ENCODE measurements around the gene TTC21B.
"Not testable (repeated sequence)": the region's sequence is repeated elsewhere in the genome, so short reads cannot be mapped to it uniquely, and the experiment has no call there.

Gene TTC21B

GRCh38 chr2:165953655-165954606 is at the start of gene TTC21B:
Gene TTC21B (minus strand): TSS chr2:165953776. CDS start chr2:165953705, 71 bp downstream.
- peak; percentile 83 to 88 for DNase-seq (ENCODE audit: low read depth in 2 of 2, low spot score in 1 of 2)

DNA sequence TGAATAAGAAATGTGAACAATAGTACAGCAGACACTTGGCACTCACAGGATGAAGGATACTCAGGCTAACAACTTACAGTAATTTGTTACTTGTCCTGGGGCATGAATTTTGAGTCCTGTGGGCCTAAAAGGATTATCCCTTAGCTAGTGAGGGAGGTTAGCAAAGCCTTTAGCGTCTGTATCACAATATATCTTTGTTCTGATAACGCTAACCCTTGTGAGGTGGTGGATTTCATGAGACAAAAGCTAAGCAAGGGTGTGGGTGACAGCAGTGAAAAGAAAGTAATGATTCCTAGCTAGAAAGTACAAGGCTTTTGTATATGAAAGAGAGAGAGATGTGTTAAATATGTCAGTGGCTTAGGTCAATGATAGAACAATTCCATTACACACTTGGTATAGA is 46.8 kb upstream of the TTC21B start:
- no peak for DNase-seq (ENCODE audit: low read depth in 2 of 2, low spot score in 1 of 2)

- no peak for DNase-seq (ENCODE audit: low read depth in 2 of 2, low spot score in 1 of 2)
Measured at GRCh38 chr2:165990846-165991245, 37.3 kb upstream of the TTC21B start.

GRCh38 chr2:165989851-165990250 is 36.3 kb upstream of the TTC21B start:
- DNase-seq (ENCODE audit: low read depth in 2 of 2, low spot score in 1 of 2) = no peak

DNA sequence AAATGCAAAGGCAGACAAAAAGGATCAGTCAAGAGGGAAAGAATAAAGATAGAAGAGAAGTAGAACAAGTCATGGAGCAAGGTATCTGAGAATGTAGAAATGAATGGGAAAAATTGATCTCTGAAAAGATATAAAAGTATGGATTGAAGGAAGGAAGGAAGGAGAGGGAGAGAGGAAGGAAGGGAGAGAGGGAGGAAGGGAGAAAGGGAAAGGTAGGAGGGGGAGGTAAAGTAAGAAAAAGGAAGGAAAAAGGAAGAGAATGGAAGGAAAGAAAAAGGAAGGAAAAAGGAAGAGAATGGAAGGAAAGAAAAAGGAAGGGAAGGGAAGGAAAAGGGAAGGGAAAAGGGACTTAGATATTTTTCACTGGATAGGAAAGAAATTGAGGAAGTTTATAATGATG is 31.5 kb upstream of the TTC21B start:
- no peak for DNase-seq (ENCODE audit: low read depth in 2 of 2, low spot score in 1 of 2)

DNA sequence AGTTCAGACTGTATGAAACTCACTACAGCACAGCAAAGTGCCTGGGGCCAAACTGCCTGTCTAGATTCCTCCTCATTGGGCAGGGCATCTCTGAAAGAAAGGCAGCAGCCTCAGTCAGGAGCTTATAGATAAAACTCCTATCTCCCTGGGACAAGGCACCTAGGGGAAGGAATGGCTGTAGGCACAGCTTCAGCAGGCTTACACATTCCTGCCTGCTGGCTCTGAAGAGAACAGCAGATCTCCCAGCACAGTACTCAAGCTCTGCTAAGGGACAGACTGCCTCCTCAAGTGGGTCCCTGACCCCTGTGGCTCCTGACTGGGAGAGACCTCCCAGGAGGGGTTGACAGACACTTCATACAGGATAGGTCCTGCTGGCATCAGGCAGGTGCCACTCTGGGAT is 18.6 kb upstream of the TTC21B start:
- DNase-seq (ENCODE audit: low read depth in 2 of 2, low spot score in 1 of 2) = not testable (repeated sequence)

GRCh38 chr2:165970663-165971062 is 17.1 kb upstream of the TTC21B start:
- DNase-seq (ENCODE audit: low read depth in 2 of 2, low spot score in 1 of 2) = no peak

DNA sequence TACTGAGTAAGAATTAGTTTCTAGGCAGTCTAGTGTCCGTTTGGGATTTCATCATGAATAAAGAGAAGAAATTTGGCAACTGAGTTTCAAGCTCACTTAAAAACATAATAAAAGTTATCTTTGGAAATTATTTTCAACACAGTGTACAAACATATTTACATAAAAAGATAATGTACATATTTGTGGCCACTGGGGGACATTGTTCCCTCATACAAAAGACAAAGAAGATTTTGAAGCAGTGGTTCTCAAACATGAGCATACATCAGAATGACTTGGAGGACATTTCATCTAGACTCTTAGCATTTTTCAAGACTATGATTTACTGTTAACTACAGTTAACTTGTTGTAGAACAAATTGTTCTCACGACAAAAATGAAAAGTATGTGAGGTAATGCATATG is 15.7 kb upstream of the TTC21B start:
- DNase-seq (ENCODE audit: low read depth in 2 of 2, low spot score in 1 of 2) = no peak

GRCh38 chr2:165967746-165968145 is 14.2 kb upstream of the TTC21B start:
- DNase-seq (ENCODE audit: low read depth in 2 of 2, low spot score in 1 of 2) = no peak

DNA sequence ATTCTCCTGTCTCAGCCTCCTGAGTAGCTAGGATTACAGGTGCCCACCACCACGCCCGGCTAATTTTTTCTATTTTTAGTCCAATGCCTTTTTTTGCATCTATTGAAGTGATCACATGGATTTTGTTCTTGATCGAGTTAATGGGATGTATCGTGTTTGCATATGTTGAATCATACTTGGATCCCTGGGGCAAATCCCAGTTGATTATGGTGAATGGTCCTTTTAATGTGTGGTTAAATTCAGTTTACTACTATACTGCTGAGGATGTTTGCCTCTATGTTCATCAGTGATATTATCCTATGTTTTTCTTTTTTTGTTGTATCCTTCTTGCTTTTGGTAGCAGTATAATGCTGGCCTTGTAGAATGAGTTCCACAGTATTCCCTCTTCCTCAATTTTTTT is 8.2 kb upstream of the TTC21B start:
- DNase-seq (ENCODE audit: low read depth in 2 of 2, low spot score in 1 of 2) = no peak

DNA sequence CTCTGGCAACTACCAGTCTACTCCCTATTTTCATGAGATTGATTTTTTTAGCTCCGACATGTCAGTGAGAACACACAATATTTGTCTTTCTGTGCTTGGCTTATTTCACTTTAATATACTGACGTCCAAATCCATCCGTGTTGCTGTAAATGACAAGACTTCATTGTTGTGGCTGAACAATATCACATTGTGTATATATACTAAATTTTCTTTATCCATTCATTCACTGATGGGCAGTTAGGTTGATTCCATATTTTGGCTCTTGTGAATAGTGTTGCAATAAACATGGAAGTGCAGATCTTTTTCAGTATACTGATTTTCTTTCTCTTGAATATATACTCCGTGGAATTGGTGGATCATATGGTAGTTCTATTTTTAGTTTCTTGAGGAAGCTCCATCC is 5.8 kb upstream of the TTC21B start:
- DNase-seq (ENCODE audit: low read depth in 2 of 2, low spot score in 1 of 2) = no peak

GRCh38 chr2:165958313-165958960 is 4.9 kb upstream of the TTC21B start:
- DNase-seq (ENCODE audit: low read depth in 2 of 2, low spot score in 1 of 2) = no peak

GRCh38 chr2:165957030-165957675 is 3.6 kb upstream of the TTC21B start:
- no peak for DNase-seq (ENCODE audit: low read depth in 2 of 2, low spot score in 1 of 2)

- no peak for DNase-seq (ENCODE audit: low read depth in 2 of 2, low spot score in 1 of 2)
Measured at GRCh38 chr2:165953306-165953654, 296 bp downstream of the TTC21B start.

- DNase-seq (ENCODE audit: low read depth in 2 of 2, low spot score in 1 of 2) = no peak
Measured at GRCh38 chr2:165952741-165953211, 800 bp downstream of the TTC21B start.

- no peak for DNase-seq (ENCODE audit: low read depth in 2 of 2, low spot score in 1 of 2)
Measured at GRCh38 chr2:165952085-165952484, 1.5 kb downstream of the TTC21B start.

GRCh38 chr2:165950438-165950837 is 3.1 kb downstream of the TTC21B start:
- no peak for DNase-seq (ENCODE audit: low read depth in 2 of 2, low spot score in 1 of 2)

- DNase-seq (ENCODE audit: low read depth in 2 of 2, low spot score in 1 of 2) = no peak
Measured at GRCh38 chr2:165941827-165942226, 11.7 kb downstream of the TTC21B start.

- DNase-seq (ENCODE audit: low read depth in 2 of 2, low spot score in 1 of 2) = no peak
Measured at GRCh38 chr2:165938237-165938636, 15.3 kb downstream of the TTC21B start.

DNA sequence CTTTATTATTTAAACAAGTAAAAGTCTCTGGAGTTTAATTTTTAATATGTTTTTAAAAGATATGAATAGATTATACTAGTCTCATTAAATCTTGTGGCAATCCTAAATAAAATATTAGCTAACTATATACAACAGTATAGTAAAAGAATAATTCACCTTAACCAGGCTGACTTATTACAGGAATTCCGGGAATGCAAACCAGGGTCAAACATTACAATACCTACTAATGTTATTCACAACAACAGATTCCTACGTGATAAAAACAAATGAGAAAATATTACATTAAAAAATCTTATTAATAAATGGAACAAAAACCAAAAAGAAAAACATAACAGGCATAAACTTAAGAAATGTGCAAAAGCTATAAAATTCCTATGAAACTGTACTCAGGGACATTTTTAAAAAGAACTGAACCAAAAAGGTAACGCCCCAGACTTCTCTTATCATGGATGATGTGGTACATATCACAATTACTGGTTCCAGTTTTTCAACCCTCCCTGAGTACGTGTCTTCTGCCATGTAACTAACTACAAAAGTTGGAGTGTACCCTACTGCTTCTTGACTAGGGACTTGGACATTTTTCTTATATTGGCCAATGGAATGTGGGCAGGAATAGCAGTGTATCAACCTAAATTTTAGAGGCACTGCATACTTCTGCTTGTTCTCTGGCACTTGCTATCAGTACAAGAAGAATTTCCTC is 20.2 kb downstream of the TTC21B start:
- no peak for DNase-seq (ENCODE audit: low read depth in 2 of 2, low spot score in 1 of 2)

- no peak for DNase-seq (ENCODE audit: low read depth in 2 of 2, low spot score in 1 of 2)
Measured at GRCh38 chr2:165927774-165928173, 25.8 kb downstream of the TTC21B start.
